GM23338 (cell line): ENCODE results near the gene SYMPK. TPM values are rescaled to one million over a fixed set of nuclear protein-coding genes. Genes with fewer than 3 reads are reported as not detected.

ENCODE experiments used
- ATAC-seq: fragments of 200-7000 bp; cut with Tn5 transposase; 3 replicates; pipeline ENCODE4 v1.9.1; 2020
- DNase-seq: peaks from one replicate; pipeline ENCODE4 v3.0.0-alpha.2; 2015; ENCODE audit warnings: low spot score
- H2AFZ ChIP-seq: fragments of 200-600 bp; sonication (generic); 2 replicates; pipeline ENCODE4 v1.8.0; 2016; ENCODE audit warnings: antibody characterized with exemption, mild to moderate bottlenecking, moderate library complexity
- H3F3A ChIP-seq: fragments of 200-600 bp; sonication (generic); replicated peaks from 2 replicates; pipeline ENCODE4 v1.8.0; 2017; ENCODE audit warnings: antibody characterized with exemption, mixed run types, low read depth
- H3K27ac ChIP-seq: fragments of 200-600 bp; sonication (generic); 2 replicates; pipeline ENCODE4 v1.6.1; 2016; ENCODE audit warnings: low read depth
- H3K27me3 ChIP-seq: fragments of 200-600 bp; sonication (generic); 2 replicates; pipeline ENCODE4 v1.8.0; 2016; ENCODE audit warnings: mild to moderate bottlenecking, mixed run types, moderate library complexity; ENCODE audit not compliant: insufficient read depth
- H3K36me3 ChIP-seq: fragments of 200-600 bp; sonication (generic); 2 replicates; pipeline ENCODE4 v1.8.0; 2016; ENCODE audit warnings: mild to moderate bottlenecking; ENCODE audit not compliant: insufficient read depth
- H3K4me1 ChIP-seq: fragments of 200-600 bp; sonication (generic); 2 replicates; pipeline ENCODE4 v1.8.0; 2016; ENCODE audit warnings: mild to moderate bottlenecking, moderate library complexity; ENCODE audit not compliant: insufficient read depth
- H3K4me2 ChIP-seq: fragments of 200-600 bp; sonication (generic); 2 replicates; pipeline ENCODE4 v1.7.1; 2017; ENCODE audit warnings: mixed run types
- H3K4me3 ChIP-seq: fragments of 200-600 bp; sonication (generic); 2 replicates; pipeline ENCODE4 v1.6.1; 2016; ENCODE audit warnings: mixed run types
- H3K79me2 ChIP-seq: fragments of 200-600 bp; sonication (generic); replicated peaks from 2 replicates; pipeline ENCODE4 v1.8.0; 2017; ENCODE audit warnings: mild to moderate bottlenecking; ENCODE audit not compliant: insufficient read depth
- H3K9me2 ChIP-seq: fragments of 200-600 bp; sonication (generic); 2 replicates; pipeline ENCODE4 v1.8.0; 2017; ENCODE audit not compliant: insufficient read depth
- H4K20me1 ChIP-seq: fragments of 200-600 bp; sonication (generic); replicated peaks from 2 replicates; pipeline ENCODE4 v1.8.0; 2017; ENCODE audit warnings: mild to moderate bottlenecking; ENCODE audit not compliant: insufficient read depth
- H3K27ac Mint-ChIP-seq: 2 replicates; pipeline ENCODE4 v1.8.0; 2020; ENCODE audit warnings: inconsistent platforms, mild to moderate bottlenecking, moderate library complexity, mixed read lengths
- H3K27me3 Mint-ChIP-seq: 3 replicates; pipeline ENCODE4 v1.8.0; 2022; ENCODE audit warnings: low read depth, mild to moderate bottlenecking, moderate library complexity, mixed read lengths, inconsistent platforms; ENCODE audit not compliant: insufficient read depth, poor library complexity
- H3K36me3 Mint-ChIP-seq: 3 replicates; pipeline ENCODE4 v1.8.0; 2021; ENCODE audit warnings: low read depth, mild to moderate bottlenecking, inconsistent platforms, moderate library complexity, mixed read lengths
- H3K4me1 Mint-ChIP-seq: 3 replicates; pipeline ENCODE4 v1.8.0; 2020; ENCODE audit warnings: mild to moderate bottlenecking, inconsistent platforms, mixed read lengths
- H3K4me3 Mint-ChIP-seq: 3 replicates; pipeline ENCODE4 v1.8.0; 2021; ENCODE audit warnings: moderate library complexity, mild to moderate bottlenecking, inconsistent platforms, mixed read lengths
- H3K9me3 Mint-ChIP-seq: 3 replicates; pipeline ENCODE4 v1.8.0; 2020; ENCODE audit warnings: moderate library complexity, mild to moderate bottlenecking, inconsistent platforms, mixed read lengths
- CREB1 ChIP-seq: fragments of 250-450 bp; sonication (Bioruptor Pico); IDR thresholded peaks from 2 replicates; pipeline ENCODE4 v1.5.0; 2020; ENCODE audit warnings: low read depth, mild to moderate bottlenecking, moderate library complexity
- CTCF ChIP-seq, 2 experiments: fragments of 200-600 bp in 1 of 2; sonication (generic) in 1 of 2; conservative IDR thresholded peaks; 2 replicates each; pipeline versions ENCODE4 v1.5.1 to v1.6.1; 2016 to 2017; ENCODE audit warnings: antibody characterized with exemption in 2 of 2, low read depth in 2 of 2, mild to moderate bottlenecking in 2 of 2, moderate library complexity in 1 of 2
- EZH2 ChIP-seq: fragments of 200-600 bp; sonication (generic); IDR thresholded peaks from one replicate; pipeline ENCODE4 v1.8.0; 2017; ENCODE audit warnings: antibody characterized with exemption, mild to moderate bottlenecking, low read depth; ENCODE audit not compliant: unreplicated experiment
- EZH2phosphoT487 ChIP-seq: fragments of 200-600 bp; sonication (generic); IDR thresholded peaks from one replicate; pipeline ENCODE4 v1.8.1; 2018; ENCODE audit warnings: antibody characterized with exemption; ENCODE audit not compliant: unreplicated experiment
- REST ChIP-seq: IDR thresholded peaks from one replicate; pipeline ENCODE4 v1.6.1; 2018; ENCODE audit warnings: antibody characterized with exemption; ENCODE audit not compliant: unreplicated experiment
- STAT1 ChIP-seq: IDR thresholded peaks from one replicate; pipeline ENCODE4 v1.6.1; 2016; ENCODE audit warnings: antibody characterized with exemption; ENCODE audit not compliant: unreplicated experiment
- ZNF114 ChIP-seq: fragments of 250-450 bp; sonication (Bioruptor Pico); IDR thresholded peaks from 2 replicates; pipeline ENCODE4 v1.5.0; 2020; ENCODE audit warnings: mild to moderate bottlenecking, moderate library complexity
- ZNF331 ChIP-seq: fragments of 250-450 bp; sonication (Bioruptor Pico); IDR thresholded peaks from 2 replicates; pipeline ENCODE4 v1.5.0; 2020; ENCODE audit warnings: low read depth, mild to moderate bottlenecking, moderate library complexity
- polyA plus RNA-seq: library from polyadenylated mRNA; unstranded; fragments of >200 nt; fragmentation: Nextera tagmentation; extraction: Ambion mirVana; gene quantifications from 2 replicates; pipeline ENCODE4 v1.2.1, GENCODE V29; 2016
- total RNA-seq: library from RNA; depleted of rRNA; stranded (reverse); fragments of >200 nt; shearing (Covaris generic); gene quantifications from 2 replicates; pipeline ENCODE4 v1.2.3, GENCODE V29; 2014

The SYMPK gene
- total and polyA plus RNA-seq, 2 experiments from 2014 or later: 36.8 to 82.1 TPM

- Mint-ChIP-seq H3K27ac (no peak overlapping the region), H3K36me3 (peaks cover 93% of the 10 kb centered on the region), H3K27me3 (peaks cover 17% of the 10 kb centered on the region), H3K4me1 (no peaks in the 10 kb centered on the region; the same call in 2 of the 3 replicates), H3K9me3 (no peaks in the 10 kb centered on the region), H3K4me3 (no peak overlapping the region)
- no peaks in the 10 kb centered on the region; the same call in 1 of the 2 replicates for H4K20me1 ChIP-seq
- peak; percentile 63 for ATAC-seq
- peaks cover 6% of the 10 kb centered on the region; the same call in 1 of the 2 replicates for H3F3A ChIP-seq
- no peak overlapping the region for H2AFZ ChIP-seq
- H3K4me2 ChIP-seq: no peak overlapping the region
- DNase-seq: peak; percentile 36
- no peaks in the 10 kb centered on the region for H3K4me1 ChIP-seq
- H3K4me3 ChIP-seq: no peak overlapping the region
- peak in 1 of 2 experiments; percentile 6; a peak in 1 of 4 replicates for TF ChIP-seq CTCF (conservative IDR thresholded peaks at IDR 0.05; ENCODE audit: low read depth in 2 of 2)
- TF ChIP-seq EZH2: no peak
- H3K36me3 ChIP-seq: peaks cover 8% of the 10 kb centered on the region
- no peaks in the 10 kb centered on the region for H3K79me2 ChIP-seq
- no peaks in the 10 kb centered on the region for H3K27me3 ChIP-seq
- no peak overlapping the region for H3K27ac ChIP-seq
- H3K9me2 ChIP-seq: no peaks in the 10 kb centered on the region
These were observed 35.4 kb downstream of the SYMPK start for GRCh38 chr19:45827459-45828093.

GRCh38 chr19:45826934-45827333 lies 36.0 kb downstream of the SYMPK start:
- H4K20me1 ChIP-seq: no peaks in the 10 kb centered on the region; the same call in 1 of the 2 replicates
- no peak overlapping the region for H3K27ac ChIP-seq
- no peaks in the 10 kb centered on the region for H3K9me3 Mint-ChIP-seq
- no peaks in the 10 kb centered on the region for H3K79me2 ChIP-seq
- no peak overlapping the region for H2AFZ ChIP-seq
- no peaks in the 10 kb centered on the region for H3K4me1 ChIP-seq
- no peak for TF ChIP-seq STAT1
- peaks cover 8% of the 10 kb centered on the region for H3K36me3 ChIP-seq
- no peaks in the 10 kb centered on the region; the same call in 2 of the 3 replicates for H3K4me1 Mint-ChIP-seq
- H3K27ac Mint-ChIP-seq: no peak overlapping the region
- H3K4me3 ChIP-seq: no peak overlapping the region
- H3K27me3 ChIP-seq: no peaks in the 10 kb centered on the region
- H3F3A ChIP-seq: peaks cover 6% of the 10 kb centered on the region; the same call in 1 of the 2 replicates
- peaks cover 18% of the 10 kb centered on the region for H3K27me3 Mint-ChIP-seq
- H3K9me2 ChIP-seq: no peaks in the 10 kb centered on the region
- H3K4me2 ChIP-seq: no peak overlapping the region
- no peak for DNase-seq
- H3K4me3 Mint-ChIP-seq: no peak overlapping the region
- no peak for ATAC-seq
- peaks cover 87% of the 10 kb centered on the region for H3K36me3 Mint-ChIP-seq

- Mint-ChIP-seq H3K9me3 (no peaks in the 10 kb centered on the region), H3K27me3 (peaks cover 15% of the 10 kb centered on the region), H3K36me3 (peaks cover 87% of the 10 kb centered on the region), H3K27ac (no peak overlapping the region), H3K4me1 (peaks cover 5% of the 10 kb centered on the region), H3K4me3 (no peak overlapping the region)
- H3K4me2 ChIP-seq: no peak overlapping the region
- no peaks in the 10 kb centered on the region for H3K79me2 ChIP-seq
- H2AFZ ChIP-seq: no peak overlapping the region
- no peaks in the 10 kb centered on the region for H3K4me1 ChIP-seq
- ATAC-seq (no peak), DNase-seq (no peak)
- H3K4me3 ChIP-seq: no peak overlapping the region
- H3K27me3 ChIP-seq: no peaks in the 10 kb centered on the region
- H3K27ac ChIP-seq: no peak overlapping the region
- peaks cover 6% of the 10 kb centered on the region; the same call in 1 of the 2 replicates for H3F3A ChIP-seq
- no peaks in the 10 kb centered on the region; the same call in 1 of the 2 replicates for H4K20me1 ChIP-seq
- H3K9me2 ChIP-seq: no peaks in the 10 kb centered on the region
- peaks cover 8% of the 10 kb centered on the region for H3K36me3 ChIP-seq
- TF ChIP-seq EZH2phosphoT487: no peak
- no peak for TF ChIP-seq EZH2
- no peak for TF ChIP-seq REST
- TF ChIP-seq ZNF331 (CRISPR knock-in tag): no peak
- TF ChIP-seq CTCF (conservative IDR thresholded peaks at IDR 0.05; ENCODE audit: low read depth in 2 of 2): no peak
- TF ChIP-seq ZNF114: no peak
- no peak for TF ChIP-seq CREB1
These were observed 36.7 kb downstream of the SYMPK start for GRCh38 chr19:45825917-45826893.
